Testis (tissue), 2 donors: ENCODE measurements around the gene UTP20.

ENCODE experiments used
- POLR2A ChIP-seq: fragments of 450-650 bp; IDR thresholded peaks from one replicate; pipeline ENCODE4 v1.6.1; 2017; ENCODE audit warnings: antibody characterized with exemption, mild to moderate bottlenecking, moderate library complexity
- TF ChIP-seq, protein P1 (sequence below), 3 experiments: fragments of 450-650 bp in 2 of 3; fragments of 200-600 bp in 1 of 3; sonication (generic) in 1 of 3; IDR thresholded peaks; one replicate each; pipeline ENCODE4 v1.5.1; 2016 to 2019; ENCODE audit warnings: antibody characterized with exemption in 3 of 3, mild to moderate bottlenecking in 2 of 3, moderate library complexity in 1 of 3

- TF ChIP-seq, protein P1, sequence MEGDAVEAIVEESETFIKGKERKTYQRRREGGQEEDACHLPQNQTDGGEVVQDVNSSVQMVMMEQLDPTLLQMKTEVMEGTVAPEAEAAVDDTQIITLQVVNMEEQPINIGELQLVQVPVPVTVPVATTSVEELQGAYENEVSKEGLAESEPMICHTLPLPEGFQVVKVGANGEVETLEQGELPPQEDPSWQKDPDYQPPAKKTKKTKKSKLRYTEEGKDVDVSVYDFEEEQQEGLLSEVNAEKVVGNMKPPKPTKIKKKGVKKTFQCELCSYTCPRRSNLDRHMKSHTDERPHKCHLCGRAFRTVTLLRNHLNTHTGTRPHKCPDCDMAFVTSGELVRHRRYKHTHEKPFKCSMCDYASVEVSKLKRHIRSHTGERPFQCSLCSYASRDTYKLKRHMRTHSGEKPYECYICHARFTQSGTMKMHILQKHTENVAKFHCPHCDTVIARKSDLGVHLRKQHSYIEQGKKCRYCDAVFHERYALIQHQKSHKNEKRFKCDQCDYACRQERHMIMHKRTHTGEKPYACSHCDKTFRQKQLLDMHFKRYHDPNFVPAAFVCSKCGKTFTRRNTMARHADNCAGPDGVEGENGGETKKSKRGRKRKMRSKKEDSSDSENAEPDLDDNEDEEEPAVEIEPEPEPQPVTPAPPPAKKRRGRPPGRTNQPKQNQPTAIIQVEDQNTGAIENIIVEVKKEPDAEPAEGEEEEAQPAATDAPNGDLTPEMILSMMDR (IDR thresholded peaks at IDR 0.05), result no peak
- TF ChIP-seq POLR2A, result no peak
Observed at GRCh38 chr12:101238306-101238705, 41.6 kb upstream of the UTP20 start.
